NCI-H1436 (cell line): ENCODE data around the gene VSIG10L.

Experiments used
- DNase-seq: peaks from one replicate; lab custom pipeline; 2025; lab: John Stamatoyannopoulos, UW

The VSIG10L gene

GRCh38 chr19:51338563-51339312, 3.2 kb downstream of the VSIG10L start:
- peak; percentile 84 for DNase-seq

GRCh38 chr19:51337861-51338562, 3.9 kb downstream of the VSIG10L start:
- DNase-seq = no peak

GRCh38 chr19:51337141-51337860, 4.6 kb downstream of the VSIG10L start:
- no peak for DNase-seq

GRCh38 chr19:51333836-51334460, 8.0 kb downstream of the VSIG10L start:
- peak; percentile 57 for DNase-seq

GRCh38 chr19:51331716-51332115, 10.2 kb downstream of the VSIG10L start:
- DNase-seq = no peak

GRCh38 chr19:51331193-51331592, 10.7 kb downstream of the VSIG10L start:
- DNase-seq = no peak

GRCh38 chr19:51330366-51330765, 11.6 kb downstream of the VSIG10L start:
- no peak for DNase-seq

GRCh38 chr19:51329411-51329810, 12.5 kb downstream of the VSIG10L start:
- no peak for DNase-seq

GRCh38 chr19:51327066-51328001, 14.6 kb downstream of the VSIG10L start:
- no peak for DNase-seq

GRCh38 chr19:51326216-51327065, 15.5 kb downstream of the VSIG10L start:
- DNase-seq = no peak

GRCh38 chr19:51325161-51325976, 16.6 kb downstream of the VSIG10L start:
- DNase-seq = no peak

GRCh38 chr19:51324167-51324481, 17.8 kb downstream of the VSIG10L start:
- no peak for DNase-seq

- DNase-seq = no peak
Observed at GRCh38 chr19:51323481-51324166, 18.3 kb downstream of the VSIG10L start.

GRCh38 chr19:51321799-51322198, 20.1 kb downstream of the VSIG10L start:
- no peak for DNase-seq

- DNase-seq = no peak
Observed at GRCh38 chr19:51320280-51320657, 21.7 kb downstream of the VSIG10L start.

GRCh38 chr19:51319649-51320279, 22.2 kb downstream of the VSIG10L start:
- no peak for DNase-seq

GRCh38 chr19:51318687-51319648, 23.0 kb downstream of the VSIG10L start:
- DNase-seq = no peak
